GM12874 (cell line): ENCODE results near the gene BATF3.

Experiments used
- TF ChIP-seq, protein P1 (sequence below): IDR thresholded peaks from 2 replicates; pipeline ENCODE4 v1.5.1; 2011; ENCODE audit warnings: low read depth, mild to moderate bottlenecking, control low read depth, low read length, moderate library complexity; ENCODE audit not compliant: insufficient read depth

Gene BATF3

GRCh38 chr1:212699625-212700222 lies at the start of gene BATF3:
Gene BATF3, minus strand, starts transcription at chr1:212699840. Its CDS starts 78 bp downstream, at chr1:212699762.
- TF ChIP-seq, protein P1, sequence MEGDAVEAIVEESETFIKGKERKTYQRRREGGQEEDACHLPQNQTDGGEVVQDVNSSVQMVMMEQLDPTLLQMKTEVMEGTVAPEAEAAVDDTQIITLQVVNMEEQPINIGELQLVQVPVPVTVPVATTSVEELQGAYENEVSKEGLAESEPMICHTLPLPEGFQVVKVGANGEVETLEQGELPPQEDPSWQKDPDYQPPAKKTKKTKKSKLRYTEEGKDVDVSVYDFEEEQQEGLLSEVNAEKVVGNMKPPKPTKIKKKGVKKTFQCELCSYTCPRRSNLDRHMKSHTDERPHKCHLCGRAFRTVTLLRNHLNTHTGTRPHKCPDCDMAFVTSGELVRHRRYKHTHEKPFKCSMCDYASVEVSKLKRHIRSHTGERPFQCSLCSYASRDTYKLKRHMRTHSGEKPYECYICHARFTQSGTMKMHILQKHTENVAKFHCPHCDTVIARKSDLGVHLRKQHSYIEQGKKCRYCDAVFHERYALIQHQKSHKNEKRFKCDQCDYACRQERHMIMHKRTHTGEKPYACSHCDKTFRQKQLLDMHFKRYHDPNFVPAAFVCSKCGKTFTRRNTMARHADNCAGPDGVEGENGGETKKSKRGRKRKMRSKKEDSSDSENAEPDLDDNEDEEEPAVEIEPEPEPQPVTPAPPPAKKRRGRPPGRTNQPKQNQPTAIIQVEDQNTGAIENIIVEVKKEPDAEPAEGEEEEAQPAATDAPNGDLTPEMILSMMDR = no peak

GRCh38 chr1:212746546-212746945 lies 46.9 kb upstream of the BATF3 start:
- TF ChIP-seq, protein P1 = no peak

DNA sequence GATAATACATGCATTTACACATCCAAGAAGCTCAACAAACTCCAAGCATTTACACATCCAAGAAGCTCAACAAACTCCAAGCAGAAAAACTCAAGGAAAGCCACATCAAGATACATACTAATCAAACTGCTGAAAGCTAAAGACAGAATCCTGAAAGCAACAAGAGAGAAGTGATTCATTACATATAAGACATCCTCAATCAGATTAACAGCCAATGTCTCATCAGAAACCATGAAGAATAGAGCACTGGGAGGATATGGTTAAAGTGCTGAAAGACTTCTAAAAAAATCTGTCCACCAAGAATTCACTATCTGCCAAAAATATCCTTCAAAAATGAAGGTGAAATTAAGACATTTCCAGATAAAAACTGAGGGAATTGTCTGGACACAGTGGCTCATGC lies 45.7 kb upstream of the BATF3 start:
- TF ChIP-seq, protein P1 = no peak

DNA sequence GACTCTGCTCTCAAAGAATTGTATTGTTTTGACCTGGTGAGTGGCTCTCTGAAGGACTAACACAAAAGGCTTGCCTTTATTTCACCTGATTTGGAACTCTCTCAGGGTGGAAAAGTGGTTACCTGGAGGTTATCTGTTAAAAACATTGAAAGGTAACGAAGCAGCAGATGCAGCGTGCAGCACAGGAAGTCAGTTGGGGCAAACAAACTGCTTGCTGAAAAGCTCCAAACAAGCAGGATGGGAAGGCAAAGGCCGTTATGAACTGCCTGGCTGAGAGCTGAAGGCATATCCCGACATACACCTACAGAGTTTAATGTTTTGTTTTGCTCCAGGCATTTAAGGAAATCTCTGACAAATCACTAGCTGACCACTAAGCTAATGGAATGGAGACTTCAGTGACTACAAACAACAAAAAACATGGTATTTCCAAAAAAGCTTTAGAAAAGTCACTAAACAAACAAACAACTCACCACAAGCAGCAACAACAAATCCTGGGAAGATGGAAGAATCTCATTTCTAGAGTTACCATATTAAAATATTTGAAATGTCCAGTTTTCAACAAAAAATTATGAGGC lies 44.3 kb upstream of the BATF3 start:
- TF ChIP-seq, protein P1 = no peak

DNA sequence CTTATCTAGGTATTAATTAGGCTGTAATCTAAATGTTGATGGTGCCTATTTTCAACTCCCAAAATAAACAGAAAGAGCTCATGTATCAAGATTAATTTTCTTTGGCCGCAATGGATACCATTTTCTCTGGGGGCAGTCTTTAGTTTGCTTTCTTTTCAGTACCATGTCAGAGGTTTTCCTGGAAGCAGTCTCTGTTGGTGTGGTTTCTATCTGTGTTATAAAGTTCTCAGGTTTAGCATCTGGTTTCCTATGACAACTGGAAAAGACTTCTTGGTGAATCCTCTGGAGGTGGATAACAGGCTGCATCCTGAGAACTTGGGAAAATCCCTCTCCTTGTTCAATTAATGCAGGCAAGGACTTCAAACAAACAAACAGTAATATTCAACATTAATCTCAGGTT lies 38.7 kb upstream of the BATF3 start:
- TF ChIP-seq, protein P1 = no peak

- TF ChIP-seq, protein P1 = no peak
These were observed 37.9 kb upstream of the BATF3 start for GRCh38 chr1:212737559-212737958.

GRCh38 chr1:212733109-212733508 lies 33.5 kb upstream of the BATF3 start:
- TF ChIP-seq, protein P1 = no peak
